Mucosa of descending colon (tissue), 3 donors: ENCODE data around the gene LRP1-AS. TPM values are rescaled to one million over a fixed set of nuclear protein-coding genes. Genes with fewer than 3 reads are reported as not detected.
"Not testable (repeated sequence)": the region's sequence is repeated elsewhere in the genome, so short reads cannot be mapped to it uniquely, and the experiment has no call there.

ENCODE experiments used
- ATAC-seq: fragments of 200-7000 bp; cut with Tn5 transposase; one replicate; pipeline ENCODE4 v1.9.1; 2020; ENCODE audit warnings: mild to moderate bottlenecking, moderate library complexity
- DNase-seq, 3 donors: peaks; one replicate each; pipeline ENCODE4 v3.0.0-alpha.2; 2020
- H3K36me3 ChIP-seq: fragments of 200-600 bp; one replicate; pipeline ENCODE4 v1.8.0; 2021; ENCODE audit warnings: low read depth, mild to moderate bottlenecking
- H3K4me1 ChIP-seq: fragments of 200-600 bp; one replicate; pipeline ENCODE4 v1.8.0; 2021; ENCODE audit warnings: low read depth, mild to moderate bottlenecking
- H3K4me3 ChIP-seq: fragments of 200-600 bp; one replicate; pipeline ENCODE4 v1.8.0; 2021; ENCODE audit warnings: mild to moderate bottlenecking
- H3K9me3 ChIP-seq: fragments of 200-600 bp; one replicate; pipeline ENCODE4 v1.8.0; 2021; ENCODE audit warnings: mild to moderate bottlenecking
- CTCF ChIP-seq: fragments of 200-600 bp; IDR thresholded peaks from one replicate; pipeline ENCODE4 v1.8.0; 2022; ENCODE audit warnings: antibody characterized with exemption, mild to moderate bottlenecking
- intact Hi-C, 2 donors: fragments of 100-400 bp; cut with DNase I in 1 of 2; cut with micrococcal nuclease in 1 of 2; formaldehyde crosslinking; loops; one replicate each; pipeline versions ENCODE4 v1.11.0 to v1.11.1; 2022; cut with DNase I, micrococcal nuclease
- total RNA-seq, 3 donors: library from RNA; stranded (reverse); fragmentation: NEBNext Ultra II Directional in 2 of 3; extraction: Animal tissue kit (Norgen Biotek cat#: 25700) in 2 of 3; gene quantifications; one replicate each; pipeline versions ENCODE4 v1.2.1 to v1.2.4, GENCODE V29; 2021 to 2023
- donor health status: DM: no; HTN: no; CAD: no; lungs with moderate emphysema.
- donor health status: DM: no; HTN: no; CAD: no.
- donor health status: DM: no; HTN: yes; CAD: no.

Gene LRP1-AS
- total RNA-seq, 3 donors from 2014 or later: not detected

DNA sequence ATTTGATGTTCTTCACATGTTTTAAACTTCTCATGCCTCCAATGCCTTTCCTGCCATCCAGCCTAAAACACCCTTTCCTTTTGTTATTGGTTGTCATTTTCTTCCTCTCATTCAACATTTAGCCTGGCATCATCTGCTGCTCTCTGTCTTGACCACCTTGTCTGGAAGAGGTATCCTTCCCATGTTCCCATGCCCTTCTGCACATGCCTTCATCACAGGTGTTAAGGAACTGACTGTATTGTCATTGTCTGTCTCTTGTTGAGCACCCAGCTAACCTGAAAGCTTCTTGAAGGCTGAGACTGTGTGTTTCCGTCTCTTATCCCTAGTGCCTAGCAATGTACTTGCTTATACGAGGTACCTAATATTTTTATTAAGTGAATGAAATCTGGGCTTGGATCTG is 23.6 kb downstream of the LRP1-AS start:
- Histone ChIP-seq H3K4me1 (peaks cover 10% of the 10 kb centered on the region), H3K9me3 (no peaks in the 10 kb centered on the region), H3K36me3 (no peaks in the 10 kb centered on the region), H3K4me3 (no peak overlapping the region)
- intact Hi-C loops: loop anchor here (5.0 kb wide), 2 partner anchors 53 to 58 kb away; no protein-coding TSS in a partner anchor
- TF ChIP-seq CTCF: no peak
- ATAC-seq (no peak), DNase-seq (no peak)

DNA sequence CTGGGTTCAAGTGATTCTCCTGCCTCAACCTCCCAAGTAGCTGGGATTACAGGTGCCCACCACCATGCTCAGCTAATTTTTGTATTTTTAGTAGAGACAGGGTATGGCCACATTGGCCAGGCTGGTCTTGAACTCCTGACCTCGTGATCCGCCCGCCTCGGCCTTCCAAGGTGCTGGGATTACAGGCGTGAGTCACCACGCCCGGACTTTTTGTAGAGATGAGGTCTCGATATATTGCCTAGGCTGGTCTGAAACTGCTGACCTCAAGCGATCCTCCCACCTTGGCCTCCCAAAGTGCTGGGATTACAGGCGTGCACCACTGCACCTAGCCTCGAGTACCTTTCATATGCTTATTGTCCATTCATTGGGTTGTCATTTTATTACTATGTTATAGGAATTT is 26.7 kb downstream of the LRP1-AS start:
- not testable (repeated sequence) for DNase-seq, H3K36me3 ChIP-seq, H3K9me3 ChIP-seq, H3K4me3 ChIP-seq, ATAC-seq, H3K4me1 ChIP-seq
- intact Hi-C loops: loop anchor here (5.0 kb wide), 2 partner anchors 57 to 62 kb away; no protein-coding TSS in a partner anchor

DNA sequence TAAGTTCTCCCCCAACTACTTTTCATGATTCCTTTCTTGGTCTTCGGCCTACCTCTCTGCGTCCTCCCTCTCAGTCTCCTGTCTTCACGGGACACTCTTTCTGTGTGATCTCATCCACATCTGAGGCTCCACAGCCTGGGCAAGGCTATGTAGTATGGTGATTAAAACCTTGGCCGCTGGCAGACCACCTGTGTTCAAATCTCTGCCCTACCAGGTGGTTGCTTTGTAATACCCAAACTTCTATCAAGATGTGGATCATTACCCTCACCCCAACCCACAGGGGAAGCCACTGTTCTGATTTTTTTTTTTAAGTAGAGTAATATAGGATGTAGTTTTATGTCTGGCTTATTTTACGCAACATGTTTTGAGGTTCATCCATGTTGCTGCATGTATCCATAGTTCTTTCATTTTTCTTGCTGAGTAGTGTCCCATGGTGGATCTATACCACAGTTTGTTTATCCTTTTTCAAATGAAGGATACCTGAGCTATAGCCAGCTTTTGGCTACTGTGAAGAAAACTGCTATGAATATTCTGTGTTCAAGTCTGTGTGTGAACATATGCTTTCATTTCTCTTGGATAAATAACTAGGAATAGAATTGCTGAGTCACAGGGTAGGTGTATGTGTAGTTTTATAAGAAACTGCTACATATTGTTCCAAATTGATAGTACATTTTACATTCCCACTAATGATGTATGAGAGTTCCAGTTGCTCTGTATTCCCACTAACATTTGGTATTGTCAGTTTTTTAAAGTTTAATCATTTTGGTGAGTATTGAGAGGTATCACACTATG is 27.9 kb downstream of the LRP1-AS start:
- H3K4me1 ChIP-seq: no peaks in the 10 kb centered on the region
- no peaks in the 10 kb centered on the region for H3K9me3 ChIP-seq
- DNase-seq: no peak
- no peaks in the 10 kb centered on the region for H3K36me3 ChIP-seq
- intact Hi-C loops: loop anchor here (5.0 to 10.0 kb wide), 3 partner anchors 55 to 63 kb away; no protein-coding TSS in a partner anchor
- no peak for ATAC-seq
- H3K4me3 ChIP-seq: no peak overlapping the region
- TF ChIP-seq CTCF: no peak

- no peak for TF ChIP-seq CTCF
- no peaks in the 10 kb centered on the region for H3K9me3 ChIP-seq
- H3K4me1 ChIP-seq: no peaks in the 10 kb centered on the region
- ATAC-seq (peak; percentile 64), DNase-seq (no peak)
- H3K4me3 ChIP-seq: no peak overlapping the region
- intact Hi-C loops: loop anchor here in 1 of 2 donors (10.0 kb wide), 1 partner anchor 54 kb away; no protein-coding TSS in a partner anchor
- no peaks in the 10 kb centered on the region for H3K36me3 ChIP-seq
Measured at GRCh38 chr12:57118711-57119271, 28.6 kb downstream of the LRP1-AS start.

GRCh38 chr12:57116580-57117281 is 30.7 kb downstream of the LRP1-AS start:
- no peak for DNase-seq
- no peak overlapping the region for H3K4me3 ChIP-seq
- no peak for TF ChIP-seq CTCF
- intact Hi-C loops: loop anchor here in 1 of 2 donors (10.0 kb wide), 1 partner anchor 52 kb away; no protein-coding TSS in a partner anchor
- H3K36me3 ChIP-seq: no peaks in the 10 kb centered on the region
- ATAC-seq: no peak
- H3K9me3 ChIP-seq: no peaks in the 10 kb centered on the region
- peaks cover 3% of the 10 kb centered on the region for H3K4me1 ChIP-seq
